Natural killer cell (primary cell): ENCODE measurements around the gene CCDC88C. TPM values are rescaled to one million over a fixed set of nuclear protein-coding genes. Genes with fewer than 3 reads are reported as not detected.

Experiments used
- ATAC-seq, 3 donors: fragments of 150-1000 bp in 2 of 3; fragments of 200-7000 bp in 1 of 3; cut with Tn5 transposase; 1 replicate in 1 of 3; 2 replicates in 2 of 3; pipeline ENCODE4 v1.10.0; 2021; ENCODE audit warnings: mild to moderate bottlenecking in 2 of 3, moderate library complexity in 2 of 3
- DNase-seq, 2 donors: peaks; one replicate each; pipeline versions ENCODE4 v3.0.0 to v3.0.0-alpha.2; 2013 to 2021; ENCODE audit warnings: mixed read lengths in 1 of 2
- H3K27ac ChIP-seq: one replicate; pipeline ENCODE4 v1.5.1; 2013; ENCODE audit warnings: mild to moderate bottlenecking, low read length
- H3K27me3 ChIP-seq: one replicate; pipeline ENCODE4 v1.6.1; 2013; ENCODE audit warnings: low read length; ENCODE audit not compliant: control insufficient read depth, insufficient read depth
- H3K36me3 ChIP-seq: one replicate; pipeline ENCODE4 v1.6.1; 2013; ENCODE audit warnings: low read length; ENCODE audit not compliant: control insufficient read depth, insufficient read depth
- H3K4me1 ChIP-seq: one replicate; pipeline ENCODE4 v1.6.1; 2013; ENCODE audit warnings: low read length; ENCODE audit not compliant: control insufficient read depth, insufficient read depth
- H3K4me3 ChIP-seq: one replicate; pipeline ENCODE4 v1.5.1; 2013; ENCODE audit warnings: low read length
- H3K9me3 ChIP-seq: one replicate; pipeline ENCODE4 v1.6.1; 2013; ENCODE audit warnings: low read length; ENCODE audit not compliant: control insufficient read depth, insufficient read depth
- H3K27ac Mint-ChIP-seq, 2 donors: one replicate each; pipeline ENCODE4 v1.8.0; 2022; ENCODE audit warnings: mild to moderate bottlenecking in 2 of 2, mixed read lengths in 2 of 2, moderate library complexity in 1 of 2
- H3K27me3 Mint-ChIP-seq, 2 donors: one replicate each; pipeline ENCODE4 v1.8.0; 2022; ENCODE audit warnings: low read depth in 2 of 2, mixed read lengths in 2 of 2
- H3K36me3 Mint-ChIP-seq: one replicate; pipeline ENCODE4 v1.8.0; 2022; ENCODE audit warnings: mixed read lengths
- H3K4me1 Mint-ChIP-seq, 2 donors: one replicate each; pipeline ENCODE4 v1.8.0; 2022; ENCODE audit warnings: mixed read lengths in 2 of 2
- H3K4me3 Mint-ChIP-seq: one replicate; pipeline ENCODE4 v1.8.0; 2022; ENCODE audit warnings: mild to moderate bottlenecking, moderate library complexity, mixed read lengths
- H3K9me3 Mint-ChIP-seq, 2 donors: one replicate each; pipeline ENCODE4 v1.8.0; 2022; ENCODE audit warnings: mixed read lengths in 2 of 2
- WGBS: methylation state at CpG from one replicate; pipeline ENCODE4 v1.1.7; 2013; ENCODE audit warnings: missing lambda C conversion rate; ENCODE audit not compliant: insufficient coverage; 5-methylcytosine and 5-hydroxymethylcytosine counted together
- intact Hi-C: fragments of 100-400 bp; cut with micrococcal nuclease; formaldehyde crosslinking; loops from one replicate; pipeline ENCODE4 v1.14.2; 2022
- total RNA-seq, 4 donors: library from RNA; stranded (reverse); fragments of 120-200 nt in 1 of 4; gene quantifications; one replicate each; pipeline versions ENCODE4 v1.2.3 to v1.2.4, GENCODE V29; 2013 to 2022
- TF ChIP-seq, protein P1 (sequence below): fragments of 200-600 bp; IDR thresholded peaks from one replicate; pipeline ENCODE4 v1.8.0; 2022; ENCODE audit warnings: antibody characterized with exemption

The CCDC88C gene
- total RNA-seq, 3 donors from 2014 or later (not counting 1 experiment from before 2014, with no cell fraction given) = 432 to 516 (median 438) TPM

DNA sequence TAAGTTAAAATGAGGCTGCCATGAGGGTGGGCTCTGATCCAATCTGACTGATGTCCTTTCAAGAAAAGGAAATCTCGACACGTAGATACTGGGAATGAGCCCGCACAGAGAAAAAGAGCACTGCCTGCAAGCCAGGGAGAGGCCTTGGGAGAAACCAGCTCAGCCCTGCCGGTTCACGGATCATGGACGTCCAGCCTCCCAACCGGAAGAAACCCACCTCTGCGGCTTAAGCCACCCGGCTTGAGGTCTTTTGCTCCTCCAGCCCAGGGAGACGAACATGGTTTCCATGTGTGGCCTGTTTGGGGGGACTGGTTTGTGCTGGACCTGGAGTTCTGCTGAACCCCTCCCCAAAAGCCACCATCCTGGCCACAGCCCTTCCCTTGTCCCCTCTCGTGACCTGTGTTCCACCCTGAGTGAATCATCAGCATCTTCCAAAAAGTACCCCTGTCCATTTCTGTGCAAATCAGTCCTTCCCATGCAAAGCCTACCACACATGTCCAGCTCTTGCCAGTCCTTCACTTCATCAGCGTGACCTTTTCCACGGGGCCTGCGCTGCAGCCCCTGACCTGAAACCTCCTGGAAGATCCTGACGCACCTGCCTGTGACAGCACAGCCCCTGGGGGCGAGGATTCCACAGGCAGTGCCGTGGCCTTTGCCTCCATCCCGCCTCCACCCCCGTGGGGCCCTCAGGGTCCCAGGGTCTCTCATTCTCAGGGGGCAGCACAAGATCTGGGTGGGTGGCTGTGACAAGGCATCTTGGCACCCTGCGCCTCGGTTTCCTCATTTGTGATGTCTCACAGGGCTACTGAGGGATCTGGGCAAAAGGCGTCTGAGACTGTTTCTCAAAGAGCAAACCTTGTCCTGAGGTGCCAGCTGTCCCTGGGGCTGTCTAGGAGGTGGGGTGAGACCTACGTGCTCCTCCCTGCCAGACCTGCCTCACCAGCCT is 121.5 kb downstream of the CCDC88C start:
- intact Hi-C loops = no loop called here
- TF ChIP-seq, protein P1, sequence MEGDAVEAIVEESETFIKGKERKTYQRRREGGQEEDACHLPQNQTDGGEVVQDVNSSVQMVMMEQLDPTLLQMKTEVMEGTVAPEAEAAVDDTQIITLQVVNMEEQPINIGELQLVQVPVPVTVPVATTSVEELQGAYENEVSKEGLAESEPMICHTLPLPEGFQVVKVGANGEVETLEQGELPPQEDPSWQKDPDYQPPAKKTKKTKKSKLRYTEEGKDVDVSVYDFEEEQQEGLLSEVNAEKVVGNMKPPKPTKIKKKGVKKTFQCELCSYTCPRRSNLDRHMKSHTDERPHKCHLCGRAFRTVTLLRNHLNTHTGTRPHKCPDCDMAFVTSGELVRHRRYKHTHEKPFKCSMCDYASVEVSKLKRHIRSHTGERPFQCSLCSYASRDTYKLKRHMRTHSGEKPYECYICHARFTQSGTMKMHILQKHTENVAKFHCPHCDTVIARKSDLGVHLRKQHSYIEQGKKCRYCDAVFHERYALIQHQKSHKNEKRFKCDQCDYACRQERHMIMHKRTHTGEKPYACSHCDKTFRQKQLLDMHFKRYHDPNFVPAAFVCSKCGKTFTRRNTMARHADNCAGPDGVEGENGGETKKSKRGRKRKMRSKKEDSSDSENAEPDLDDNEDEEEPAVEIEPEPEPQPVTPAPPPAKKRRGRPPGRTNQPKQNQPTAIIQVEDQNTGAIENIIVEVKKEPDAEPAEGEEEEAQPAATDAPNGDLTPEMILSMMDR = no peak
- H3K4me3 Mint-ChIP-seq = no peak overlapping the region
- Histone ChIP-seq H3K4me3 (no peak overlapping the region), H3K4me1 (peaks cover 12% of the 10 kb centered on the region), H3K27ac (no peak overlapping the region), H3K9me3 (no peaks in the 10 kb centered on the region), H3K27me3 (no peaks in the 10 kb centered on the region), H3K36me3 (peaks cover 97% of the 10 kb centered on the region)
- peaks cover 15% of the 10 kb centered on the region for H3K36me3 Mint-ChIP-seq
- no peaks in the 10 kb centered on the region for H3K27me3 Mint-ChIP-seq
- 93% methylated on average over 23 of the region's 23 CpGs for WGBS
- no peaks in the 10 kb centered on the region for H3K9me3 Mint-ChIP-seq
- H3K27ac Mint-ChIP-seq = peak overlapping the region; percentile 72 to 78
- no peak for DNase-seq
- ATAC-seq = no peak
- H3K4me1 Mint-ChIP-seq = peaks cover 22 to 25% of the 10 kb centered on the region in 2 donors

GRCh38 chr14:91295276-91295845 is 122.3 kb downstream of the CCDC88C start:
- no peak for DNase-seq
- Histone ChIP-seq H3K36me3 (peaks cover 97% of the 10 kb centered on the region), H3K27me3 (no peaks in the 10 kb centered on the region), H3K27ac (no peak overlapping the region), H3K4me1 (peaks cover 12% of the 10 kb centered on the region), H3K9me3 (no peaks in the 10 kb centered on the region), H3K4me3 (no peak overlapping the region)
- TF ChIP-seq, protein P1 = no peak
- 96% methylated on average over 17 of the region's 17 CpGs for WGBS
- peaks cover 16 to 19% of the 10 kb centered on the region in 2 donors for H3K4me1 Mint-ChIP-seq
- H3K27me3 Mint-ChIP-seq = no peaks in the 10 kb centered on the region
- intact Hi-C loops = no loop called here
- H3K27ac Mint-ChIP-seq = no peak overlapping the region
- no peak overlapping the region for H3K4me3 Mint-ChIP-seq
- peaks cover 8% of the 10 kb centered on the region for H3K36me3 Mint-ChIP-seq
- H3K9me3 Mint-ChIP-seq = no peaks in the 10 kb centered on the region
- no peak for ATAC-seq

DNA sequence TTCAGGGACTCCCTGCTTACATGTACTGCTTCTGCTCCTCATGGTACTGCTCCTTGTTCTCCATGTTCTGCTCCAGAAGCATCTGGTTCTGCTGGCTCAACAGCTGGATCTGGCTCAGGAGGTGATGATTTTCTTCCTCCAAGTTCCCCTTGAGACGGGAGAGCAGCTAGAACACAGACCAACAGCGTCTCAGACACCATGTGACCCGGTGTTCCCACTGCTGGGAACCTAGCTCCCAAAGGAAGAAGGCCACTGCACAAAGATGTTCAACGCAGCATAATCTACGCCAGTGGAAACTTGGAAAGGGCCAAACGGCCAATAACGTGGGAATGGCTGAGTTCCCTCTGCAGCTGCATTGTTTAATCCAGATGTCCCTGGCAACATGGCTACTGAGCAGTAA is 123.5 kb downstream of the CCDC88C start:
- peak overlapping the region; percentile 85 to 90 for H3K27ac Mint-ChIP-seq
- intact Hi-C loops = no loop called here
- no peak overlapping the region for H3K27ac ChIP-seq
- H3K4me3 ChIP-seq = no peak overlapping the region
- DNase-seq (no peak), ATAC-seq (no peak)
- peaks cover 16 to 19% of the 10 kb centered on the region in 2 donors for H3K4me1 Mint-ChIP-seq
- 97% methylated on average over 7 of the region's 7 CpGs for WGBS
- no peaks in the 10 kb centered on the region for H3K9me3 ChIP-seq
- TF ChIP-seq, protein P1 = no peak
- H3K9me3 Mint-ChIP-seq = no peaks in the 10 kb centered on the region
- H3K36me3 ChIP-seq = peaks cover 94% of the 10 kb centered on the region
- H3K36me3 Mint-ChIP-seq = peaks cover 7% of the 10 kb centered on the region
- H3K27me3 ChIP-seq = no peaks in the 10 kb centered on the region
- H3K4me3 Mint-ChIP-seq = no peak overlapping the region
- H3K4me1 ChIP-seq = peaks cover 12% of the 10 kb centered on the region
- no peaks in the 10 kb centered on the region for H3K27me3 Mint-ChIP-seq
